AG09319 (cell line): ENCODE results near the gene PLCG1.

Experiments
- DNase-seq: peaks from one replicate; pipeline ENCODE4 v3.0.0-alpha.2; 2010; ENCODE audit warnings: low read depth; ENCODE audit errors: extremely low read depth
- TF ChIP-seq, protein P1 (sequence below): IDR thresholded peaks from 2 replicates; pipeline ENCODE4 v1.5.1; 2011; ENCODE audit warnings: low read depth, mild to moderate bottlenecking, inconsistent platforms, low read length, moderate library complexity

PLCG1 gene

DNA sequence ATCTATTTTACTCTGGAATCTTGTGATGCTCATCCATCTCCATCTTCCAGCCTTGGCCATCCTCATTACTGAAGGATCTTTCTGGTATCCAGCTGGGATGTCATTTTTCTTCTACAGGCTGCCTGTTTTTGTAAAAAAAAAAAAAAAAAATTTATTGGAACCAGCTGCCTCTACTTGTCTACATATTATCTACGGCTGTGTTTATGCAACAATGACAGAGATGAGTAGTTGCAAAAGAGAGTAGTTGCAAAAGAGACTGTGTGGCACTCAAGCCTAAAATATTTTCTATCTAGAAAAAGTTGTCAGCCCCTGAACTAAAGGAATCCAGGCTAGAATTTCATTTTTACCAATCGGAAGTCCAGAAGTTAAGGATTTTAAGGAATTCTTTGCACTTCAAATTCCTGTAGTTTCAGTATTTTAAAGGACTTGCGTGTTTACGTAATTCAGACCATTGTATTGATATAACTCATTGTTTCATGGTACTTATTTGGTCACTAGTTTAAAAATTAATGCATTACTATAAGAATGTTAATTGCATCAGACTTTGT lies 38.6 kb upstream of the PLCG1 start:
- TF ChIP-seq, protein P1, sequence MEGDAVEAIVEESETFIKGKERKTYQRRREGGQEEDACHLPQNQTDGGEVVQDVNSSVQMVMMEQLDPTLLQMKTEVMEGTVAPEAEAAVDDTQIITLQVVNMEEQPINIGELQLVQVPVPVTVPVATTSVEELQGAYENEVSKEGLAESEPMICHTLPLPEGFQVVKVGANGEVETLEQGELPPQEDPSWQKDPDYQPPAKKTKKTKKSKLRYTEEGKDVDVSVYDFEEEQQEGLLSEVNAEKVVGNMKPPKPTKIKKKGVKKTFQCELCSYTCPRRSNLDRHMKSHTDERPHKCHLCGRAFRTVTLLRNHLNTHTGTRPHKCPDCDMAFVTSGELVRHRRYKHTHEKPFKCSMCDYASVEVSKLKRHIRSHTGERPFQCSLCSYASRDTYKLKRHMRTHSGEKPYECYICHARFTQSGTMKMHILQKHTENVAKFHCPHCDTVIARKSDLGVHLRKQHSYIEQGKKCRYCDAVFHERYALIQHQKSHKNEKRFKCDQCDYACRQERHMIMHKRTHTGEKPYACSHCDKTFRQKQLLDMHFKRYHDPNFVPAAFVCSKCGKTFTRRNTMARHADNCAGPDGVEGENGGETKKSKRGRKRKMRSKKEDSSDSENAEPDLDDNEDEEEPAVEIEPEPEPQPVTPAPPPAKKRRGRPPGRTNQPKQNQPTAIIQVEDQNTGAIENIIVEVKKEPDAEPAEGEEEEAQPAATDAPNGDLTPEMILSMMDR, result no peak
- peak; percentile 67 for DNase-seq

DNA sequence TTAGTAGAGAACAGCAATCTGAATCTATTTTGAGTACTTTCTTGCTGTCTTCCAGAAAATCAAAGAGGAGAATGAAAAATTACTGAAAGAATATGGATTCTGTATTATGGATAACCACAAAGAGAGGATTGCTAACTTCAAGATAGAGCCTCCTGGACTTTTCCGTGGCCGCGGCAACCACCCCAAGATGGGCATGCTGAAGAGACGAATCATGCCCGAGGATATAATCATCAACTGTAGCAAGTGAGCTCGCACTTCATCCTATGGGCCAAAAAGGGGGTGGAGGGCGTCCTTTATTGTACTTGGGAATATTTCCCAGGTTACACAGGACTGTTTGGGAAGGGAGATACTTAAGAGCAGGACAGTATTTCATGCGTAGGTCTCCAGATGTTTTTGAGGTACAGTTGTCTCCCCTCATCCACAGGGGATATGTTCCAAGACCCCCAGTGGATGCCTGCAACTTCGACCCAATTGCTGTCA lies 37.3 kb upstream of the PLCG1 start:
- no peak for DNase-seq
- TF ChIP-seq, protein P1, result no peak

DNA sequence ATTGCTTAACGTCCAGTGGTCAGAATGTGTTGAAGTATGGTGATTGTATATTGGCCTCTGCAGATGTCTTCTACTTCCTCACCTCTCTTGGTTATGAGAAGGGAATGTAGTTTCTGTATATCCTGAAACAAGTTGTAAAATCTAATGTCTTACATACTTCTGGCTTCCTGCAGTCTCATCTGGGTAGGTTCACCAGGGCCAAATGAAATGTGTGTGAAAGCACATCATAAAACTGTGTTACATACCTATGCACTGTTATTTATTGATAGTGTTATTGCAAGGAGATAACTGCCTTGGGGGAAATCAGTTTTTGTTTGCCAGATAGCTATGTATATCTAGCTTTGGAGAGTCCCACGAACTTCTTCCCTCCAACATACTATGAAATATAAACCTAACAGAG lies 35.7 kb upstream of the PLCG1 start:
- TF ChIP-seq, protein P1, result no peak
- no peak for DNase-seq

DNA sequence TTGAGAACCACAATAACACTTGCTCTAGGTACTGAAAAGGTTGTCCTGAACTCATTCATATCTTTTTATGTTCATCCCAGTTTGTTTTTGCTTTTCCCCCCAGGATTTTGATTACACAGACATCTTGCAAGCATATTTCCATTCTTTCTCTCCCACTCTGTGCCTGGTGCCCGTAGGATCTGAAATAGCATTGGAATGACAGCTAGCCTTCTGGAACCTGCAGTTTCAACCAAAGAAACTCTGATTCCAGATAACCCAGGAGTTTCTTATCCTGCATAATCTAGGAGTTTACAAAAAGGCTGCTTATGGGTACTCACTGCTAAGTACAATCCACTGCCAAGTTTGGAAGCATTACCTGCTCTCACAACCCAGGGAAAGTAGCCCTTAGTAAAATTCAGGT lies 28.8 kb upstream of the PLCG1 start:
- TF ChIP-seq, protein P1, result no peak
- DNase-seq, result no peak

DNA sequence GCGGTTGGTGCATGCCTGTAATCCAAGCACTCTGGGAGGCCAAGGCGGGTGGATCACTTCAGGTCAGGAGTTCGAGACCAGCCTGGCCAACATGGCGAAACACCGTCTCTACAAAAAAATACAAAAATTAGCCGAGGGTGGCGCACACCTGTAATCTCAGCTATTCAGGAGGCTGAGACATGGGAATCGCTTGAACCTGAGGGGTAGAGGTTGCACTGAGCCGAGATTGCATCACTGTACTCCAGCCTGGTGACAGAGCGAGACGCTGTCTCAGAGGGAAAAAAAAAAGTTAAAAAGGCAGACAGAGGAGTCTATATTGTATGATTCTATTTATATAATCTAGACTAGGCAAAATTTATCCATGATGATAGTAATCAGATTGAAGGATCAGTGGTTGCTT lies 27.3 kb upstream of the PLCG1 start:
- TF ChIP-seq, protein P1, result no peak
- no peak for DNase-seq

DNA sequence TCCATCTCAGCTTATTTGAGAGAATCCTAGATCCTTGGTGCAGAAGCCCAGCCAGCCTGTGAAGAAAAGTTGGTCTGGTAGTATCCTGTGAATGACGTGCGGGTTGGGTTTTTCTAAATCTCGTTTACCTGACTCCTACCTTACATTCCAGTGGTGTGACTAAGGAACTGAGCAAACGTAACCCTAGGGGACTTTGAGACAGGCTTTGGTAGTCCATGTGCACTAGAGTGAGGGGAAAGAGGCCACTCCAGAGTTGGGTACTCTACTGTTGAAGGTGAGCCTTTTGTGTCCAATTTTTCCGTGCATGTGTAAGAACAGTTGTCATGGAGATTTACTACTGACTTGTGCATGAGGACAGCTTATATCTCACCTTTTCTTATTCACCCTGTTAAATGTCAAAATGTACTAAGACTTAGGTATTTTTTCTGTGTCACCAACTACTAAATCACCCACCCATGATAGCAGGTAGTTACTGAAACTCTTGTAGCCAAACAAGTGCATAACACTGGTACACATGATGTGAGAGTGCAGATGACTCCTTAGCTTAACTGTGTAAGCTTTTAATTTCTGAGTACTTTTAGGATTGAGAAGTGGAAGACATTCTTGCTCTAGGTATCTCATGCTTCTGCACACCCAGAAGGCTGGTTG lies 26.3 kb upstream of the PLCG1 start:
- DNase-seq, result no peak
- TF ChIP-seq, protein P1, result no peak

DNA sequence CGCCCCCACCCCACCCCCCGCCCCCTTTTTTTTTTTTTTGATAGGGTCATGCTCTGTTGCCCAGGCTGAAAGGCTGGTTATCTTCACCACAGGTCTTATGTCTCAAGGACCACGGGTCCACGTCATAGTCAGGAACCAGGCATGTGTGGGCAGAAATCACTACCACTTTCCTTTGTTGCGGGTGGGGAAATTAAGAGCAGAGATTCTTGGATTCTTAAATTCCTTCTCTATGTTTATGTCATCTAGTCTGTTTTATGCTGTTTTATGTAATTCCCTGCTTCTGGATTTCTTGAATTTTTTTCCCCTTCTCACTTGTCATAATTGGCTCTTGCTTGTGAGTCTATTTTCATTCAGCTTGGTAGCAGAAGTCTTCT lies 25.8 kb upstream of the PLCG1 start:
- TF ChIP-seq, protein P1, result no peak
- DNase-seq, result no peak
